ENCODE data around the gene CDC42EP2.

- TF ChIP-seq GATA2 (IDR thresholded peaks at IDR 0.05; ENCODE audit: low read depth, low read length) (no peak), GATA3 (IDR thresholded peaks at IDR 0.05; ENCODE audit: low read depth, low read length) (no peak)
Measured at GRCh38 chr11:65363770-65364169, 49.1 kb downstream of the CDC42EP2 start.

Data from SH-SY5Y (cell line).